Measurements from ENCODE around the gene ST7. TPM values are rescaled to one million over a fixed set of nuclear protein-coding genes. Genes with fewer than 3 reads are reported as not detected.

ST7 gene
- total RNA-seq, 3 donors from 2014 or later (not counting 1 experiment from before 2014, with no cell fraction given), result 9.8 to 15.7 (median 12.9) TPM

DNA sequence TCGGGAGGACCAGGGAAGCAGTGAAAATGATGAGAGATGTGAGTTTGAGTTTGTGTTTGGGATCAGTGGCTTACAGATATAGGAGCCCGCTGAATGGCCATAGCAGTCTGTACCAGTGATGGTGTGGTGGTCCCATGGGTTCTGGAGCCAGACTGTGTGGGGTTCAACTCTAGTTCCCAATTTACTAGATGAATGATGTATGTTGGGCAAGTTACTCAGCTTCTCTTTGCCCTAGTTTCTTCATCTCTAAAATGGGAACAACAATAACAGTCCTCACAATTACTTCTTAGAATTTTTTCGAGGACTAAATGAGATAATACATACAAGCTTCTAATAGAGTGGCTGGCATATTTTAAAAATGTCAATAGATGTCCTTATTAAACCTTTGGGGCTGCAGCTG lies 185.2 kb downstream of the ST7 start:
- Mint-ChIP-seq H3K27me3 (ENCODE audit: low read depth in 2 of 2) (no peaks in the 10 kb centered on the region), H3K9me3 (no peaks in the 10 kb centered on the region), H3K36me3 (peaks cover 8% of the 10 kb centered on the region), H3K4me1 (peaks cover 12% of the 10 kb centered on the region in 2 donors), H3K4me3 (no peak overlapping the region), H3K27ac (no peak overlapping the region)
- DNase-seq (no peak), ATAC-seq (no peak)
- no peak overlapping the region for H3K27ac ChIP-seq (ENCODE audit: low read length)
- TF ChIP-seq, protein P1, sequence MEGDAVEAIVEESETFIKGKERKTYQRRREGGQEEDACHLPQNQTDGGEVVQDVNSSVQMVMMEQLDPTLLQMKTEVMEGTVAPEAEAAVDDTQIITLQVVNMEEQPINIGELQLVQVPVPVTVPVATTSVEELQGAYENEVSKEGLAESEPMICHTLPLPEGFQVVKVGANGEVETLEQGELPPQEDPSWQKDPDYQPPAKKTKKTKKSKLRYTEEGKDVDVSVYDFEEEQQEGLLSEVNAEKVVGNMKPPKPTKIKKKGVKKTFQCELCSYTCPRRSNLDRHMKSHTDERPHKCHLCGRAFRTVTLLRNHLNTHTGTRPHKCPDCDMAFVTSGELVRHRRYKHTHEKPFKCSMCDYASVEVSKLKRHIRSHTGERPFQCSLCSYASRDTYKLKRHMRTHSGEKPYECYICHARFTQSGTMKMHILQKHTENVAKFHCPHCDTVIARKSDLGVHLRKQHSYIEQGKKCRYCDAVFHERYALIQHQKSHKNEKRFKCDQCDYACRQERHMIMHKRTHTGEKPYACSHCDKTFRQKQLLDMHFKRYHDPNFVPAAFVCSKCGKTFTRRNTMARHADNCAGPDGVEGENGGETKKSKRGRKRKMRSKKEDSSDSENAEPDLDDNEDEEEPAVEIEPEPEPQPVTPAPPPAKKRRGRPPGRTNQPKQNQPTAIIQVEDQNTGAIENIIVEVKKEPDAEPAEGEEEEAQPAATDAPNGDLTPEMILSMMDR (IDR thresholded peaks at IDR 0.05), result no peak
- 90% methylated on average over 3 of the region's 3 CpGs for WGBS (ENCODE audit: insufficient coverage)
- H3K9me3 ChIP-seq (ENCODE audit: control insufficient read depth, insufficient read depth, low read length), result no peaks in the 10 kb centered on the region
- intact Hi-C loops (cut with micrococcal nuclease), result no loop called here
- no peaks in the 10 kb centered on the region for H3K36me3 ChIP-seq (ENCODE audit: control insufficient read depth, insufficient read depth, low read length)
- no peaks in the 10 kb centered on the region for H3K4me1 ChIP-seq (ENCODE audit: control insufficient read depth, insufficient read depth, low read length)
- H3K4me3 ChIP-seq (ENCODE audit: low read length), result no peak overlapping the region
- H3K27me3 ChIP-seq (ENCODE audit: control insufficient read depth, insufficient read depth, low read length), result no peaks in the 10 kb centered on the region

- no peak overlapping the region for H3K27ac ChIP-seq (ENCODE audit: low read length)
- DNase-seq, result no peak
- H3K4me1 Mint-ChIP-seq, result peaks cover 12% of the 10 kb centered on the region in 2 donors
- intact Hi-C loops (cut with micrococcal nuclease), result no loop called here
- H3K4me3 ChIP-seq (ENCODE audit: low read length), result no peak overlapping the region
- no peaks in the 10 kb centered on the region for H3K9me3 Mint-ChIP-seq
- ATAC-seq, result no peak
- H3K27me3 ChIP-seq (ENCODE audit: control insufficient read depth, insufficient read depth, low read length), result no peaks in the 10 kb centered on the region
- no CpG with 5 or more reads among the region's 1 CpG for WGBS (ENCODE audit: insufficient coverage)
- no peak overlapping the region for H3K4me3 Mint-ChIP-seq
- TF ChIP-seq, protein P1 (IDR thresholded peaks at IDR 0.05), result no peak
- peaks cover 6% of the 10 kb centered on the region for H3K36me3 Mint-ChIP-seq
- no peaks in the 10 kb centered on the region for H3K36me3 ChIP-seq (ENCODE audit: control insufficient read depth, insufficient read depth, low read length)
- no peak overlapping the region for H3K27ac Mint-ChIP-seq
- H3K9me3 ChIP-seq (ENCODE audit: control insufficient read depth, insufficient read depth, low read length), result no peaks in the 10 kb centered on the region
- H3K4me1 ChIP-seq (ENCODE audit: control insufficient read depth, insufficient read depth, low read length), result no peaks in the 10 kb centered on the region
- no peaks in the 10 kb centered on the region for H3K27me3 Mint-ChIP-seq (ENCODE audit: low read depth in 2 of 2)
Measured at GRCh38 chr7:117138981-117139380, 185.7 kb downstream of the ST7 start.

- 78% methylated on average over 2 of the region's 3 CpGs for WGBS (ENCODE audit: insufficient coverage)
- H3K27ac ChIP-seq (ENCODE audit: low read length), result no peak overlapping the region
Measured at GRCh38 chr7:117139397-117139984, 186.2 kb downstream of the ST7 start.

More at GRCh38 chr7:117139397-117139984, 186.2 kb downstream of the ST7 start:
- ATAC-seq (no peak), DNase-seq (no peak)
- Mint-ChIP-seq H3K27me3 (ENCODE audit: low read depth in 2 of 2) (no peaks in the 10 kb centered on the region), H3K4me3 (no peak overlapping the region), H3K27ac (no peak overlapping the region), H3K36me3 (peaks cover 1% of the 10 kb centered on the region), H3K9me3 (no peaks in the 10 kb centered on the region), H3K4me1 (peaks cover 7 to 8% of the 10 kb centered on the region in 2 donors)
- no peaks in the 10 kb centered on the region for H3K36me3 ChIP-seq (ENCODE audit: control insufficient read depth, insufficient read depth, low read length)
- TF ChIP-seq, protein P1 (IDR thresholded peaks at IDR 0.05), result no peak
- intact Hi-C loops (cut with micrococcal nuclease), result no loop called here
- no peaks in the 10 kb centered on the region for H3K9me3 ChIP-seq (ENCODE audit: control insufficient read depth, insufficient read depth, low read length)
- no peak overlapping the region for H3K4me3 ChIP-seq (ENCODE audit: low read length)
- H3K4me1 ChIP-seq (ENCODE audit: control insufficient read depth, insufficient read depth, low read length), result no peaks in the 10 kb centered on the region
- H3K27me3 ChIP-seq (ENCODE audit: control insufficient read depth, insufficient read depth, low read length), result no peaks in the 10 kb centered on the region

Measured in natural killer cell (primary cell).